ENCODE measurements around the gene GPX4. TPM values are rescaled to one million over a fixed set of nuclear protein-coding genes. Genes with fewer than 3 reads are reported as not detected.
A peak's percentile ranks its signal among the peaks of the same experiment; 100 is the strongest.

Gene GPX4
- total and polyA plus RNA-seq, 2 of the 13 experiments (the other 11 are each of a cell fraction or from before 2014, with no cell fraction given), result 535 to 613 TPM

DNA sequence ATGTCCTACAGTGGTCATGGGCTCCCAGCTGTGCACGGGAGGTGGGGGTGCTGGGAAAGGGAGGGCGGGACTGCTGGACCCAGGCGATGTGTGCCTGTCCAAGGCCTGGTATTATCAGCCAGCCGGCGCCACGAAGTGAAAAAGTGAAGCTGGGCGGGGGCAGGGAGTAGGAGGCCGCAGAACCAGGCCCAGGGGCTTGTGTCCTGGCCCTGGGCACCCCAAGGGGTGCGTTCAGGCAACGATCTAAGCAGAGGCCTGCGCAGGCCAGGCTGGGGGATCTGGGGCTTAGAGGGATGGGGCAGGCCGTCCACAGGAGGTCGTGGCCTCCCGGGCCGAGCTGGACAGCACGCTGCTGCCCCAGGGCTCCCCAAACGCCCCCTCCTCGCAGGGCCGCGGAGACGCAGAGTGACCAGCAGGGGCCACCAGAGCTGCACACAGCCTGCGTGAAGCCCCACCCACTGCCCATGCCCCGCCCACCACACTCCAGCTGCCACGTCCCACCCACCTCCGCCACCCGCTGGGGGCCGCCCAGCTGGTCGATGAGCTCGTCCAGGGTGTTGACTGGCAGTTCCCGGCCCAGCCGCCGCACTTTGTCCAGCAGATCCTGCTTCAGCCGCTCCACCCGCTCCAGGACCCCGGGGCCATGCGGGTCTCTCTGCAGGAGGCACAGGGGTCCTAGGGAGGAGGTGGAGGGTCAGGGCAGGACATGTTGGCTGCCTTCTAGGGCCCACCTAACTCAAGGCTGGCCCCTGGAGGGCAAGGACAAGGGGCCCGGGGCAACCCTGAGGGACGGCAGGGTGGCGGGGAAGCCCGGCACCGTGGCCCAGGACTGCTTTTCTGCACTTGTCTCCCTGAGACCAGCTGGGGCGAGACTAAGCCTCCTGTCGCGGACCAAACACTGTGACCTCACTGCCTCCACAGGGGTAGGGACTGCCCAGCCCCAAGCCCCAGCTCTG is 9.5 kb downstream of the GPX4 start (continued):
- TF ChIP-seq IRF9 (CRISPR knock-in tag; IDR thresholded peaks at IDR 0.05; ENCODE audit: borderline replicate concordance) (no peak), HOXA7 (CRISPR knock-in tag; IDR thresholded peaks at IDR 0.05) (no peak), ZNF547 (CRISPR knock-in tag; IDR thresholded peaks at IDR 0.05) (no peak), AKAP8 (CRISPR knock-in tag; IDR thresholded peaks at IDR 0.05) (no peak), TBX2 (CRISPR knock-in tag; IDR thresholded peaks at IDR 0.05; ENCODE audit: borderline replicate concordance) (peak; percentile 92), CCAR2 (optimal IDR thresholded peaks at IDR 0.05; ENCODE audit: low read depth, low read length) (no peak), NR2F1 (CRISPR knock-in tag; IDR thresholded peaks at IDR 0.05) (no peak), ZNF333 (CRISPR knock-in tag; IDR thresholded peaks at IDR 0.05; ENCODE audit: borderline replicate concordance) (no peak), SP1 (IDR thresholded peaks at IDR 0.05) (no peak), SP1 (CRISPR knock-in tag; IDR thresholded peaks at IDR 0.05) (peak; percentile 97), ZNF569 (CRISPR knock-in tag; IDR thresholded peaks at IDR 0.05; ENCODE audit: borderline replicate concordance) (no peak), EP300 (IDR thresholded peaks at IDR 0.05; ENCODE audit: low read depth in 2 of 2, low read length in 2 of 2) (peak in 1 of 2 experiments; percentile 37; a peak in 1 of 4 replicates), EP300 (CRISPR knock-in tag; IDR thresholded peaks at IDR 0.05; ENCODE audit: borderline replicate concordance) (0 out of 2 replicates have a peak, but pooled peaks have one; percentile 51), KDM5A (IDR thresholded peaks at IDR 0.05; ENCODE audit: borderline replicate concordance, low read length) (no peak), NR1H2 (CRISPR knock-in tag; IDR thresholded peaks at IDR 0.05; ENCODE audit: borderline replicate concordance, low read depth) (no peak), TSC22D2 (CRISPR knock-in tag; IDR thresholded peaks at IDR 0.05; ENCODE audit: borderline replicate concordance) (no peak), MAF1 (CRISPR knock-in tag; IDR thresholded peaks at IDR 0.05; ENCODE audit: borderline replicate concordance) (no peak), PTBP1 (IDR thresholded peaks at IDR 0.05; ENCODE audit: low read depth, low read length, poor library complexity, severe bottlenecking) (no peak), THAP11 (CRISPR knock-in tag; IDR thresholded peaks at IDR 0.05) (peak; percentile 77), ZFAT (CRISPR knock-in tag; conservative IDR thresholded peaks at IDR 0.05) (no peak), NR3C1 (CRISPR knock-in tag; IDR thresholded peaks at IDR 0.05) (no peak), CREBL2 (CRISPR knock-in tag; IDR thresholded peaks at IDR 0.05; ENCODE audit: borderline replicate concordance) (0 out of 2 replicates have a peak, but pooled peaks have one; percentile 3), LRRFIP1 (CRISPR knock-in tag; conservative IDR thresholded peaks at IDR 0.05) (no peak), MTA3 (CRISPR knock-in tag; IDR thresholded peaks at IDR 0.05) (no peak), ZNF557 (CRISPR knock-in tag; IDR thresholded peaks at IDR 0.05) (no peak)
- TF ChIP-seq, protein P1, sequence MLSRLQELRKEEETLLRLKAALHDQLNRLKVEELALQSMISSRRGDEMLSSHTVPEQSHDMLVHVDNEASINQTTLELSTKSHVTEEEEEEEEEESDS (CRISPR knock-in tag; IDR thresholded peaks at IDR 0.05; ENCODE audit: borderline replicate concordance), result peak; percentile 28; the same call in 1 of the 2 replicates
